ENCODE results near the gene SYNPO.

SYNPO gene

GRCh38 chr5:150662731-150663516 is 22.5 kb downstream of the SYNPO start:
- TF ChIP-seq CTCF (conservative IDR thresholded peaks at IDR 0.05; ENCODE audit: low read depth, low read length): no peak
- no peak for DNase-seq (ENCODE audit: low read depth)
- H3K4me3 ChIP-seq (ENCODE audit: low read depth, low read length): no peak overlapping the region

- no peak for DNase-seq (ENCODE audit: low read depth)
- no peak overlapping the region for H3K4me3 ChIP-seq (ENCODE audit: low read depth, low read length)
- TF ChIP-seq CTCF (conservative IDR thresholded peaks at IDR 0.05; ENCODE audit: low read depth, low read length): no peak
Observed at GRCh38 chr5:150663936-150664335, 23.5 kb downstream of the SYNPO start.

- H3K4me3 ChIP-seq (ENCODE audit: low read depth, low read length): no peak overlapping the region
- TF ChIP-seq CTCF (conservative IDR thresholded peaks at IDR 0.05; ENCODE audit: low read depth, low read length): no peak
- DNase-seq (ENCODE audit: low read depth): peak; percentile 77
Observed at GRCh38 chr5:150665044-150665443, 24.6 kb downstream of the SYNPO start.

GRCh38 chr5:150670275-150670947 is 30.0 kb downstream of the SYNPO start:
- TF ChIP-seq CTCF (conservative IDR thresholded peaks at IDR 0.05; ENCODE audit: low read depth, low read length): no peak
- DNase-seq (ENCODE audit: low read depth): no peak
- no peak overlapping the region for H3K4me3 ChIP-seq (ENCODE audit: low read depth, low read length)

- no peak for TF ChIP-seq CTCF (conservative IDR thresholded peaks at IDR 0.05; ENCODE audit: low read depth, low read length)
- no peak for DNase-seq (ENCODE audit: low read depth)
- no peak overlapping the region for H3K4me3 ChIP-seq (ENCODE audit: low read depth, low read length)
Observed at GRCh38 chr5:150670948-150671310, 30.5 kb downstream of the SYNPO start.

- DNase-seq (ENCODE audit: low read depth): no peak
- H3K4me3 ChIP-seq (ENCODE audit: low read depth, low read length): peak overlapping the region; percentile 56
- no peak for TF ChIP-seq CTCF (conservative IDR thresholded peaks at IDR 0.05; ENCODE audit: low read depth, low read length)
Observed at GRCh38 chr5:150671509-150672236, 31.2 kb downstream of the SYNPO start.
